Endodermal cell (in vitro differentiated cells): ENCODE results near the gene ERBB4. TPM values are rescaled to one million over a fixed set of nuclear protein-coding genes. Genes with fewer than 3 reads are reported as not detected.

Source experiments
- DNase-seq: peaks from one replicate; pipeline ENCODE4 v3.0.0-alpha.2; 2017
- H3K27ac ChIP-seq: 2 replicates; pipeline ENCODE4 v1.5.1; 2013; ENCODE audit warnings: mild to moderate bottlenecking, low read depth, low read length, moderate library complexity
- H3K27me3 ChIP-seq: 2 replicates; pipeline ENCODE4 v1.6.1; 2013; ENCODE audit warnings: mild to moderate bottlenecking, low read length, moderate library complexity; ENCODE audit not compliant: insufficient read depth, control insufficient read depth, poor library complexity, severe bottlenecking
- H3K36me3 ChIP-seq: 2 replicates; pipeline ENCODE4 v1.7.0; 2013; ENCODE audit warnings: mild to moderate bottlenecking, low read length, moderate library complexity; ENCODE audit not compliant: control insufficient read depth, insufficient read depth
- H3K4me1 ChIP-seq: one replicate; pipeline ENCODE4 v1.7.0; 2013; ENCODE audit warnings: low read length; ENCODE audit not compliant: control insufficient read depth, insufficient read depth
- H3K4me3 ChIP-seq: 2 replicates; pipeline ENCODE4 v1.5.1; 2013; ENCODE audit warnings: mild to moderate bottlenecking, low read length, moderate library complexity
- H3K9ac ChIP-seq: 2 replicates; pipeline ENCODE4 v1.6.1; 2013; ENCODE audit warnings: mild to moderate bottlenecking, low read length, moderate library complexity; ENCODE audit not compliant: poor library complexity, severe bottlenecking; ENCODE audit errors: extremely low read depth
- H3K9me3 ChIP-seq: 2 replicates; pipeline ENCODE4 v1.6.1; 2013; ENCODE audit warnings: mild to moderate bottlenecking, low read length, moderate library complexity; ENCODE audit not compliant: control insufficient read depth
- H3K27ac Mint-ChIP-seq: 2 replicates; pipeline ENCODE4 v1.8.0; 2020; ENCODE audit warnings: mixed read lengths
- H3K27me3 Mint-ChIP-seq: 2 replicates; pipeline ENCODE4 v1.8.0; 2021; ENCODE audit warnings: mild to moderate bottlenecking, mixed read lengths; ENCODE audit not compliant: insufficient read depth
- H3K36me3 Mint-ChIP-seq: 2 replicates; pipeline ENCODE4 v1.8.0; 2020; ENCODE audit warnings: low read depth, mixed read lengths
- H3K4me1 Mint-ChIP-seq: 2 replicates; pipeline ENCODE4 v1.8.0; 2020; ENCODE audit warnings: mixed read lengths
- H3K4me3 Mint-ChIP-seq: 2 replicates; pipeline ENCODE4 v1.8.0; 2020; ENCODE audit warnings: mild to moderate bottlenecking, moderate library complexity, mixed read lengths
- H3K9me3 Mint-ChIP-seq: 2 replicates; pipeline ENCODE4 v1.8.0; 2020; ENCODE audit warnings: mild to moderate bottlenecking, mixed read lengths
- CTCF ChIP-seq: fragments of 200-600 bp; sonication (generic); conservative IDR thresholded peaks from 2 replicates; pipeline ENCODE4 v1.5.0; 2021; ENCODE audit warnings: antibody characterized with exemption, mild to moderate bottlenecking
- WGBS, 2 experiments: methylation state at CpG; one replicate each; pipeline versions ENCODE4 v1.1.5 to v1.1.7; 2013; ENCODE audit warnings: missing lambda C conversion rate in 2 of 2, mixed read lengths in 1 of 2; ENCODE audit not compliant: insufficient coverage in 1 of 2, insufficient read length in 1 of 2; 5-methylcytosine and 5-hydroxymethylcytosine counted together
- total RNA-seq, 2 donors: library from RNA; stranded (reverse); fragmentation: NEBNext Ultra II Directional in 1 of 2; extraction: Animal tissue kit (Norgen Biotek cat#: 25700) in 1 of 2; gene quantifications; 2 replicates in 1 of 2; 3 replicates in 1 of 2; pipeline ENCODE4 v1.2.1, GENCODE V29; 2021

ERBB4 gene
- total RNA-seq, 2 donors from 2014 or later = 154 to 158 TPM

GRCh38 chr2:211674715-211675114 lies 863.9 kb downstream of the ERBB4 start:
- H3K9me3 Mint-ChIP-seq = peaks cover 1% of the 10 kb centered on the region
- WGBS, 2 experiments = 88 to 100% methylated on average over 1 of the region's 2 CpGs

GRCh38 chr2:211673133-211673905 lies 865.3 kb downstream of the ERBB4 start:
- Mint-ChIP-seq H3K4me3 (no peak overlapping the region), H3K27me3 (no peaks in the 10 kb centered on the region), H3K9me3 (no peaks in the 10 kb centered on the region), H3K36me3 (no peaks in the 10 kb centered on the region), H3K27ac (no peak overlapping the region), H3K4me1 (no peaks in the 10 kb centered on the region)
- Histone ChIP-seq H3K27ac (no peak overlapping the region), H3K4me1 (no peaks in the 10 kb centered on the region), H3K36me3 (no peaks in the 10 kb centered on the region), H3K4me3 (no peak overlapping the region), H3K27me3 (no peaks in the 10 kb centered on the region), H3K9me3 (no peaks in the 10 kb centered on the region), H3K9ac (no peak overlapping the region)
- WGBS, 2 experiments = 94 to 100% methylated on average over 1 to 3 of the region's 3 CpGs
- TF ChIP-seq CTCF = no peak
- no peak for DNase-seq

More at GRCh38 chr2:211674715-211675114, 863.9 kb downstream of the ERBB4 start:
- H3K36me3 Mint-ChIP-seq = no peaks in the 10 kb centered on the region
- H3K4me1 Mint-ChIP-seq = no peaks in the 10 kb centered on the region
- Histone ChIP-seq H3K27ac (peak overlapping the region; percentile 61), H3K4me1 (no peaks in the 10 kb centered on the region), H3K36me3 (no peaks in the 10 kb centered on the region), H3K9me3 (no peaks in the 10 kb centered on the region), H3K4me3 (no peak overlapping the region), H3K27me3 (no peaks in the 10 kb centered on the region), H3K9ac (no peak overlapping the region)
- no peak for DNase-seq
- no peaks in the 10 kb centered on the region for H3K27me3 Mint-ChIP-seq
- no peak for TF ChIP-seq CTCF
- no peak overlapping the region for H3K4me3 Mint-ChIP-seq
- no peak overlapping the region for H3K27ac Mint-ChIP-seq

GRCh38 chr2:211671977-211672376 lies 866.6 kb downstream of the ERBB4 start:
- Mint-ChIP-seq H3K27me3 (no peaks in the 10 kb centered on the region), H3K9me3 (no peaks in the 10 kb centered on the region), H3K4me3 (no peak overlapping the region), H3K27ac (no peak overlapping the region), H3K4me1 (no peaks in the 10 kb centered on the region), H3K36me3 (no peaks in the 10 kb centered on the region)
- 93% methylated on average over 1 of the region's 1 CpG; no CpG with 5 or more reads in 1 of the 2 experiments for WGBS, 2 experiments
- Histone ChIP-seq H3K9me3 (no peaks in the 10 kb centered on the region), H3K4me3 (no peak overlapping the region), H3K9ac (no peak overlapping the region), H3K36me3 (no peaks in the 10 kb centered on the region), H3K27ac (no peak overlapping the region), H3K4me1 (no peaks in the 10 kb centered on the region), H3K27me3 (no peaks in the 10 kb centered on the region)
- no peak for TF ChIP-seq CTCF
- no peak for DNase-seq
